Measurements from ENCODE around the gene GSTK1. TPM values are rescaled to one million over a fixed set of nuclear protein-coding genes. Genes with fewer than 3 reads are reported as not detected.

The GSTK1 gene
- total RNA-seq, 1 donor, result 245 TPM

GRCh38 chr7:143279186-143280098 lies 16.2 kb downstream of the GSTK1 start:
- Histone ChIP-seq H3K27me3 (ENCODE audit: insufficient read depth, low read length) (no peaks in the 10 kb centered on the region), H3K4me3 (ENCODE audit: low read length) (no peak overlapping the region), H3K4me1 (ENCODE audit: insufficient read depth, low read length) (peaks cover 17% of the 10 kb centered on the region), H3K9me3 (ENCODE audit: low read depth, low read length) (no peaks in the 10 kb centered on the region)

- no peaks in the 10 kb centered on the region for H3K27me3 ChIP-seq (ENCODE audit: insufficient read depth, low read length)
- no peaks in the 10 kb centered on the region for H3K9me3 ChIP-seq (ENCODE audit: low read depth, low read length)
- peaks cover 17% of the 10 kb centered on the region for H3K4me1 ChIP-seq (ENCODE audit: insufficient read depth, low read length)
- no peak overlapping the region for H3K4me3 ChIP-seq (ENCODE audit: low read length)
These were observed 16.9 kb downstream of the GSTK1 start for GRCh38 chr7:143280160-143280559.

- H3K9me3 ChIP-seq (ENCODE audit: low read depth, low read length), result no peaks in the 10 kb centered on the region
- H3K4me1 ChIP-seq (ENCODE audit: insufficient read depth, low read length), result peaks cover 17% of the 10 kb centered on the region
- no peak overlapping the region for H3K4me3 ChIP-seq (ENCODE audit: low read length)
- H3K27me3 ChIP-seq (ENCODE audit: insufficient read depth, low read length), result no peaks in the 10 kb centered on the region
These were observed 17.3 kb downstream of the GSTK1 start for GRCh38 chr7:143280566-143280965.

GRCh38 chr7:143281529-143281928 lies 18.3 kb downstream of the GSTK1 start:
- H3K9me3 ChIP-seq (ENCODE audit: low read depth, low read length), result no peaks in the 10 kb centered on the region
- H3K4me3 ChIP-seq (ENCODE audit: low read length), result no peak overlapping the region
- no peaks in the 10 kb centered on the region for H3K27me3 ChIP-seq (ENCODE audit: insufficient read depth, low read length)
- H3K4me1 ChIP-seq (ENCODE audit: insufficient read depth, low read length), result peaks cover 17% of the 10 kb centered on the region

GRCh38 chr7:143282124-143282523 lies 18.9 kb downstream of the GSTK1 start:
- no peak overlapping the region for H3K4me3 ChIP-seq (ENCODE audit: low read length)
- no peaks in the 10 kb centered on the region for H3K27me3 ChIP-seq (ENCODE audit: insufficient read depth, low read length)
- peaks cover 19% of the 10 kb centered on the region for H3K4me1 ChIP-seq (ENCODE audit: insufficient read depth, low read length)
- H3K9me3 ChIP-seq (ENCODE audit: low read depth, low read length), result no peaks in the 10 kb centered on the region

GRCh38 chr7:143283381-143283780 lies 20.1 kb downstream of the GSTK1 start:
- H3K4me1 ChIP-seq (ENCODE audit: insufficient read depth, low read length), result peaks cover 26% of the 10 kb centered on the region
- no peaks in the 10 kb centered on the region for H3K27me3 ChIP-seq (ENCODE audit: insufficient read depth, low read length)
- no peaks in the 10 kb centered on the region for H3K9me3 ChIP-seq (ENCODE audit: low read depth, low read length)
- H3K4me3 ChIP-seq (ENCODE audit: low read length), result no peak overlapping the region

- H3K4me1 ChIP-seq (ENCODE audit: insufficient read depth, low read length), result peaks cover 32% of the 10 kb centered on the region
- H3K9me3 ChIP-seq (ENCODE audit: low read depth, low read length), result no peaks in the 10 kb centered on the region
- no peak within 1 kb of the TSS for H3K4me3 ChIP-seq (ENCODE audit: low read length)
- H3K27me3 ChIP-seq (ENCODE audit: insufficient read depth, low read length), result no peaks in the 10 kb centered on the region
These were observed 21.6 kb downstream of the GSTK1 start, which contains the start of gene TMEM139 for GRCh38 chr7:143284591-143285469. TMEM139 (plus strand) TSS chr7:143284958; CDS start chr7:143285958, 1,000 bp downstream.

- Histone ChIP-seq H3K4me3 (ENCODE audit: low read length) (no peak overlapping the region), H3K4me1 (ENCODE audit: insufficient read depth, low read length) (peaks cover 38% of the 10 kb centered on the region), H3K27me3 (ENCODE audit: insufficient read depth, low read length) (no peaks in the 10 kb centered on the region), H3K9me3 (ENCODE audit: low read depth, low read length) (no peaks in the 10 kb centered on the region)
These were observed 22.2 kb downstream of the GSTK1 start for GRCh38 chr7:143285470-143285778.

GRCh38 chr7:143285806-143286521 lies 22.7 kb downstream of the GSTK1 start:
- no peak overlapping the region for H3K4me3 ChIP-seq (ENCODE audit: low read length)
- H3K4me1 ChIP-seq (ENCODE audit: insufficient read depth, low read length), result peaks cover 42% of the 10 kb centered on the region

GRCh38 chr7:143286522-143286890 lies 23.3 kb downstream of the GSTK1 start:
- H3K4me3 ChIP-seq (ENCODE audit: low read length), result no peak overlapping the region
- H3K4me1 ChIP-seq (ENCODE audit: insufficient read depth, low read length), result peaks cover 42% of the 10 kb centered on the region
- no peaks in the 10 kb centered on the region for H3K27me3 ChIP-seq (ENCODE audit: insufficient read depth, low read length)
- no peaks in the 10 kb centered on the region for H3K9me3 ChIP-seq (ENCODE audit: low read depth, low read length)

More at GRCh38 chr7:143285806-143286521, 22.7 kb downstream of the GSTK1 start:
- H3K27me3 ChIP-seq (ENCODE audit: insufficient read depth, low read length), result no peaks in the 10 kb centered on the region
- H3K9me3 ChIP-seq (ENCODE audit: low read depth, low read length), result no peaks in the 10 kb centered on the region

GRCh38 chr7:143287339-143287934 lies 24.2 kb downstream of the GSTK1 start:
- Histone ChIP-seq H3K4me1 (ENCODE audit: insufficient read depth, low read length) (peaks cover 42% of the 10 kb centered on the region), H3K9me3 (ENCODE audit: low read depth, low read length) (no peaks in the 10 kb centered on the region), H3K27me3 (ENCODE audit: insufficient read depth, low read length) (no peaks in the 10 kb centered on the region), H3K4me3 (ENCODE audit: low read length) (peak overlapping the region; percentile 92)

- Histone ChIP-seq H3K4me3 (ENCODE audit: low read length) (peak within 1 kb of the TSS; percentile 92), H3K9me3 (ENCODE audit: low read depth, low read length) (no peaks in the 10 kb centered on the region), H3K4me1 (ENCODE audit: insufficient read depth, low read length) (peaks cover 45% of the 10 kb centered on the region), H3K27me3 (ENCODE audit: insufficient read depth, low read length) (no peaks in the 10 kb centered on the region)
These were observed 24.9 kb downstream of the GSTK1 start, which contains the start of gene CASP2 for GRCh38 chr7:143287935-143288826. CASP2 (plus strand) TSS chr7:143288351; CDS start chr7:143288456, 105 bp downstream.

- no peaks in the 10 kb centered on the region for H3K9me3 ChIP-seq (ENCODE audit: low read depth, low read length)
- H3K4me3 ChIP-seq (ENCODE audit: low read length), result peak overlapping the region; percentile 92
- no peaks in the 10 kb centered on the region for H3K27me3 ChIP-seq (ENCODE audit: insufficient read depth, low read length)
- peaks cover 45% of the 10 kb centered on the region for H3K4me1 ChIP-seq (ENCODE audit: insufficient read depth, low read length)
These were observed 25.6 kb downstream of the GSTK1 start for GRCh38 chr7:143288836-143289235.

All from mononuclear cell (primary cell).